ENCODE measurements around the gene CARD6. TPM values are rescaled to one million over a fixed set of nuclear protein-coding genes. Genes with fewer than 3 reads are reported as not detected.

Gene CARD6
- total and polyA plus RNA-seq, 7 experiments from 2014 or later, result 1.2 to 5.3 (median 2.9) TPM

DNA sequence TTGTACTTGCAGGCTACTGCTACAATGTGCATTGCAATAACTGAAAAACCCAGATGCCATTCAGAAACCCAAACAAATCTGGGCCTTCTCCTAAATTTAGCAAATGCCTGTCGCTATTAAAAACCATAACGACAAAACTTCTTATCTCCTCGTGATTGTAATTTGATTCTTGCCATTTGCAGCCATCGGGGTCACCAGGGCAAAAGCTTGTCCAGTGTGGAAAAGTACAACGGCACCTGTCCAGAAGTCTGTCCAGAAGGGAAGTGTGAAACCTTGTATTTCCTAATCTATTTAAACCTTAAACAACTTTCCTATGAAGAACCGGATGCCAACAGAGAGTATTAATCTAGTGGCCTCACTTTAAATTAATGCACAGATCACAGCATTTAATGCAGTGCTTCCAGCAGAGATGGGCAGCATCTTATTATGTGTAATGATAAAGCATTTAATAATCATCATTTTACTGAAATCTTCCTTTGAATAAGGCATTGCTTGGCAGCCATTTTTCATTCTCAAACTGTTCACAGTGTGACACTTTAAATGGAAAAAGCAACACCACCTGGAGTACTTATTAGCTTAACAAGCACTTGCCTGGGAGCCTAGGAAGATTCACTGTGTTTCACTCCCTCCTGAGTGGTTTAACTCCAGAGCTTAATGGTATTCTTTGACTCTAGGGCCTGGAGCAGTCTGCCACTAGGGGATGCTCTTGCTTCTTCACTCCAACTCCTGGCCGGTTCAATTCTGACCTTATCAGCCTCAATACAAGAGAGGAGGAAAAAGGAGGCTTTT is 63.2 kb downstream of the CARD6 start:
- Mint-ChIP-seq H3K27ac (no peak overlapping the region), H3K4me3 (no peak overlapping the region), H3K27me3 (peaks cover 0 to 18% (median 10%) of the 10 kb centered on the region in 5 donors), H3K9me3 (peaks cover 0 to 4% (median 0%) of the 10 kb centered on the region in 11 donors), H3K36me3 (no peaks in the 10 kb centered on the region), H3K4me1 (peaks cover 0 to 7% (median 0%) of the 10 kb centered on the region in 7 donors)
- H3K27ac ChIP-seq (ENCODE audit: low read depth, low read length), result no peak overlapping the region
- peak in 1 of 9 donors; percentile 19 for DNase-seq
- intact Hi-C loops (cut with micrococcal nuclease), result no loop called here
- ATAC-seq, result no peak
- no peaks in the 10 kb centered on the region for H3K4me1 ChIP-seq (ENCODE audit: control insufficient read depth in 2 of 2, insufficient read depth in 2 of 2, low read length in 2 of 2)
- H3K4me3 ChIP-seq (ENCODE audit: low read length), result no peak overlapping the region
- H3K36me3 ChIP-seq (ENCODE audit: control insufficient read depth in 2 of 3, insufficient read depth in 3 of 3, low read length in 3 of 3), result no peaks in the 10 kb centered on the region
- no peaks in the 10 kb centered on the region for H3K9me3 ChIP-seq (ENCODE audit: control insufficient read depth in 2 of 3, low read length in 3 of 3)
- ChIA-PET CTCF (no interaction called here), POLR2A (no interaction called here)
- no peaks in the 10 kb centered on the region for H3K27me3 ChIP-seq (ENCODE audit: control insufficient read depth in 2 of 2, insufficient read depth in 2 of 2, low read length in 2 of 2)

GRCh38 chr5:40904994-40905306 is 63.8 kb downstream of the CARD6 start:
- Histone ChIP-seq H3K27me3 (ENCODE audit: control insufficient read depth in 2 of 2, insufficient read depth in 2 of 2, low read length in 2 of 2) (no peaks in the 10 kb centered on the region), H3K36me3 (ENCODE audit: control insufficient read depth in 2 of 3, insufficient read depth in 3 of 3, low read length in 3 of 3) (no peaks in the 10 kb centered on the region), H3K4me3 (ENCODE audit: low read length) (no peak overlapping the region), H3K9me3 (ENCODE audit: control insufficient read depth in 2 of 3, low read length in 3 of 3) (no peaks in the 10 kb centered on the region), H3K27ac (ENCODE audit: low read depth, low read length) (no peak overlapping the region), H3K4me1 (ENCODE audit: control insufficient read depth in 2 of 2, insufficient read depth in 2 of 2, low read length in 2 of 2) (no peaks in the 10 kb centered on the region)
- intact Hi-C loops (cut with micrococcal nuclease), result no loop called here
- no peak for ATAC-seq
- Mint-ChIP-seq H3K36me3 (no peaks in the 10 kb centered on the region), H3K27me3 (peaks cover 0 to 22% (median 15%) of the 10 kb centered on the region in 5 donors), H3K4me3 (no peak overlapping the region), H3K4me1 (peaks cover 0 to 7% (median 0%) of the 10 kb centered on the region in 7 donors), H3K9me3 (peaks cover 0 to 1% (median 0%) of the 10 kb centered on the region in 11 donors), H3K27ac (no peak overlapping the region)
- ChIA-PET CTCF (no interaction called here), POLR2A (no interaction called here)
- DNase-seq, result no peak

DNA sequence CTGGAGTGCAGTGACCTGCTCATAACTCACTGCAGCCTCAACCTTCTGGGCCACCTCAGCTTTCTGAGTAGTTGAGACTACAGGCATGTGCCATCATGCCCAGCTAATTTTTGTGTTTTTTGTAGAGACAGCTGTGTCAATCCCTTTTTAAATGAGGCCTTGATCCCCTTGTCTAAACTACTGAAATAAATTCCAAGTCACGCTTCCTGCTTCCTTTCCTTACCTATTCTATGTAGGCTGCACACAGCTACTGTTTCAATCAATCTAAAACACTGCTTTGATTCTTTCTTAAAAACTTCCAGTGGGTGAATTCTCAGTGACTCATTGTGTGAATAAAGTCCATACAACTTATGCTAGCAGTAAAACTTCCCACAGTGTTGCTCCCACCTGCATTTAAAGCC is 65.2 kb downstream of the CARD6 start:
- intact Hi-C loops (cut with micrococcal nuclease), result no loop called here
- Mint-ChIP-seq H3K27me3 (peaks cover 3 to 26% (median 20%) of the 10 kb centered on the region in 5 donors), H3K36me3 (no peaks in the 10 kb centered on the region), H3K27ac (no peak overlapping the region), H3K4me3 (no peak overlapping the region), H3K4me1 (peaks cover 0 to 7% (median 0%) of the 10 kb centered on the region in 7 donors), H3K9me3 (peaks cover 0 to 3% (median 0%) of the 10 kb centered on the region in 11 donors)
- ATAC-seq (no peak), DNase-seq (no peak)
- ChIA-PET CTCF (no interaction called here), POLR2A (no interaction called here)
- Histone ChIP-seq H3K4me1 (ENCODE audit: control insufficient read depth in 2 of 2, insufficient read depth in 2 of 2, low read length in 2 of 2) (no peaks in the 10 kb centered on the region), H3K27me3 (ENCODE audit: control insufficient read depth in 2 of 2, insufficient read depth in 2 of 2, low read length in 2 of 2) (no peaks in the 10 kb centered on the region), H3K27ac (ENCODE audit: low read depth, low read length) (no peak overlapping the region), H3K36me3 (ENCODE audit: control insufficient read depth in 2 of 3, insufficient read depth in 3 of 3, low read length in 3 of 3) (no peaks in the 10 kb centered on the region), H3K4me3 (ENCODE audit: low read length) (no peak overlapping the region), H3K9me3 (ENCODE audit: control insufficient read depth in 2 of 3, low read length in 3 of 3) (no peaks in the 10 kb centered on the region)

- POLR2A ChIA-PET, result no interaction called here
- Histone ChIP-seq H3K4me3 (ENCODE audit: low read length) (no peak within 1 kb of the TSS), H3K27ac (ENCODE audit: low read depth, low read length) (no peak within 1 kb of the TSS), H3K9me3 (ENCODE audit: control insufficient read depth in 2 of 3, low read length in 3 of 3) (no peaks in the 10 kb centered on the region), H3K27me3 (ENCODE audit: control insufficient read depth in 2 of 2, insufficient read depth in 2 of 2, low read length in 2 of 2) (no peaks in the 10 kb centered on the region), H3K4me1 (ENCODE audit: control insufficient read depth in 2 of 2, insufficient read depth in 2 of 2, low read length in 2 of 2) (no peaks in the 10 kb centered on the region), H3K36me3 (ENCODE audit: control insufficient read depth in 2 of 3, insufficient read depth in 3 of 3, low read length in 3 of 3) (no peaks in the 10 kb centered on the region)
- ATAC-seq (no peak), DNase-seq (no peak)
- Mint-ChIP-seq H3K27me3 (peaks cover 16 to 37% (median 29%) of the 10 kb centered on the region in 5 donors), H3K36me3 (no peaks in the 10 kb centered on the region), H3K27ac (no peak within 1 kb of the TSS), H3K4me3 (no peak within 1 kb of the TSS), H3K4me1 (peaks cover 0 to 7% (median 0%) of the 10 kb centered on the region in 7 donors), H3K9me3 (peaks cover 0 to 4% (median 0%) of the 10 kb centered on the region in 11 donors)
- intact Hi-C loops (cut with micrococcal nuclease), result no loop called here
- CTCF ChIA-PET, result no interaction called here
Measured at GRCh38 chr5:40909264-40909663, 68.1 kb downstream of the CARD6 start, which contains the start of gene C7. Gene C7 (plus strand): TSS chr5:40909497. CDS start chr5:40909611, 114 bp downstream.

- ChIA-PET POLR2A (no interaction called here), CTCF (no interaction called here)
- Mint-ChIP-seq H3K27ac (no peak overlapping the region), H3K4me3 (no peak overlapping the region), H3K4me1 (peaks cover 0 to 8% (median 0%) of the 10 kb centered on the region in 7 donors), H3K36me3 (no peaks in the 10 kb centered on the region), H3K27me3 (peaks cover 20 to 42% (median 30%) of the 10 kb centered on the region in 5 donors), H3K9me3 (peaks cover 0 to 4% (median 0%) of the 10 kb centered on the region in 11 donors)
- Histone ChIP-seq H3K4me3 (ENCODE audit: low read length) (no peak overlapping the region), H3K27ac (ENCODE audit: low read depth, low read length) (no peak overlapping the region), H3K36me3 (ENCODE audit: control insufficient read depth in 2 of 3, insufficient read depth in 3 of 3, low read length in 3 of 3) (no peaks in the 10 kb centered on the region), H3K27me3 (ENCODE audit: control insufficient read depth in 2 of 2, insufficient read depth in 2 of 2, low read length in 2 of 2) (no peaks in the 10 kb centered on the region), H3K4me1 (ENCODE audit: control insufficient read depth in 2 of 2, insufficient read depth in 2 of 2, low read length in 2 of 2) (no peaks in the 10 kb centered on the region), H3K9me3 (ENCODE audit: control insufficient read depth in 2 of 3, low read length in 3 of 3) (no peaks in the 10 kb centered on the region)
- DNase-seq (no peak), ATAC-seq (no peak)
- intact Hi-C loops (cut with micrococcal nuclease), result no loop called here
Measured at GRCh38 chr5:40909723-40910122, 68.6 kb downstream of the CARD6 start.

Other genes with a start within 250 kb of the CARD6 start
- 100 to 1,000 TPM in 2 of 5 experiments, 10 to 100 TPM in 3; 39.6 to 422 (median 76.3) TPM for gene PTGER4, start 161.5 kb upstream of the CARD6 start, total RNA-seq
- gene PTGER4, start 161.5 kb upstream of the CARD6 start, polyA plus RNA-seq, result 10 to 100 TPM; 38.5 to 56.0 TPM
- 10 to 100 TPM in 3 of 5 experiments, 1 to 10 TPM in 2; 7.0 to 17.2 (median 14.0) TPM for gene TTC33, start 85.4 kb upstream of the CARD6 start, total RNA-seq
- gene TTC33, start 85.4 kb upstream of the CARD6 start, polyA plus RNA-seq, result 10 to 100 TPM; 13.2 to 19.0 TPM
- gene PRKAA1, start 43.0 kb upstream of the CARD6 start, total RNA-seq, result 100 to 1,000 TPM in 1 of 5 experiments, 10 to 100 TPM in 4; 65.5 to 103 (median 98.1) TPM
- gene PRKAA1, start 43.0 kb upstream of the CARD6 start, polyA plus RNA-seq, result 10 to 100 TPM; 38.3 to 49.2 TPM
- gene RPL37, start 6.1 kb upstream of the CARD6 start, total RNA-seq, result 1,000 to 10,000 TPM; 1,642 to 2,808 (median 2,710) TPM
- gene RPL37, start 6.1 kb upstream of the CARD6 start, polyA plus RNA-seq, result 1,000 to 10,000 TPM; 1,657 to 2,827 TPM
- not detected for gene C7, start 68.1 kb downstream of the CARD6 start, total RNA-seq
- not detected for gene C7, start 68.1 kb downstream of the CARD6 start, polyA plus RNA-seq
- not detected for gene MROH2B, start 230.0 kb downstream of the CARD6 start, total RNA-seq
- gene MROH2B, start 230.0 kb downstream of the CARD6 start, polyA plus RNA-seq, result not detected